ENCODE data around the gene ANO1. TPM values are rescaled to one million over a fixed set of nuclear protein-coding genes. Genes with fewer than 3 reads are reported as not detected.

The ANO1 gene
- total and polyA plus RNA-seq, 2 of the 8 experiments (the other 6 are each of a cell fraction or from before 2014, with no cell fraction given): 4.7 to 5.0 TPM

- Histone ChIP-seq H3K9ac (replicated peaks in 1 of 4; ENCODE audit: extremely low read depth in 1 of 4, low read depth in 3 of 4, low read length in 3 of 4) (no peak overlapping the region), H2BK20ac (ENCODE audit: low read length) (no peak overlapping the region), H3K14ac (ENCODE audit: insufficient read length) (no peak overlapping the region), H4K91ac (replicated peaks; ENCODE audit: insufficient read length, low read length) (no peak overlapping the region), H2BK15ac (ENCODE audit: low read length) (no peak overlapping the region), H3K56ac (replicated peaks; ENCODE audit: insufficient read length, low read depth, low read length) (no peak overlapping the region), H3K4me3 (ENCODE audit: extremely low read depth in 1 of 4, insufficient read depth in 2 of 4, low read depth in 3 of 4, low read length in 4 of 4) (no peak overlapping the region), H2BK5ac (ENCODE audit: low read depth, low read length) (no peak overlapping the region), H3K27me3 (replicated peaks in 1 of 4; ENCODE audit: control insufficient read depth in 3 of 4, extremely low read depth in 1 of 4, insufficient read depth in 3 of 4, low read length in 3 of 4) (no peaks in the 10 kb centered on the region), H2BK120ac (replicated peaks; ENCODE audit: low read depth, low read length) (no peak overlapping the region), H3K36me3 (ENCODE audit: control insufficient read depth in 2 of 4, insufficient read depth in 4 of 4, low read length in 3 of 4) (no peaks in the 10 kb centered on the region), H3K79me2 (ENCODE audit: control insufficient read depth in 1 of 2, insufficient read depth in 2 of 2, low read length in 2 of 2) (no peaks in the 10 kb centered on the region), H2BK12ac (ENCODE audit: low read depth, low read length) (no peak overlapping the region), H3K79me1 (ENCODE audit: low read depth, low read length) (no peaks in the 10 kb centered on the region), H3K4ac (replicated peaks; ENCODE audit: insufficient read length, low read depth, low read length) (no peak overlapping the region), H3K23ac (ENCODE audit: insufficient read length) (no peak overlapping the region), H4K5ac (ENCODE audit: insufficient read length, low read depth, low read length) (no peak overlapping the region), H4K20me1 (replicated peaks in 1 of 2; ENCODE audit: control insufficient read depth in 1 of 2, insufficient read depth in 2 of 2, low read length in 2 of 2) (no peaks in the 10 kb centered on the region), H2AFZ (ENCODE audit: low read length) (no peak overlapping the region), H3K23me2 (ENCODE audit: low read depth, low read length) (no peaks in the 10 kb centered on the region; the same call in 1 of the 2 replicates), H4K8ac (ENCODE audit: extremely low read depth, insufficient read depth, low read length) (no peak overlapping the region), H3K18ac (ENCODE audit: extremely low read depth, low read length) (no peak overlapping the region), H3K27ac (ENCODE audit: low read depth, low read length) (no peak overlapping the region), H3K4me1 (replicated peaks in 1 of 4; ENCODE audit: control insufficient read depth in 3 of 4, insufficient read depth in 4 of 4, low read length in 3 of 4) (no peaks in the 10 kb centered on the region), H3K4me2 (ENCODE audit: insufficient read depth in 1 of 2, low read depth in 2 of 2, low read length in 2 of 2) (no peak overlapping the region), H2AK5ac (ENCODE audit: low read depth, low read length) (no peak overlapping the region), H3K9me3 (ENCODE audit: insufficient read depth in 2 of 2, low read depth in 1 of 2, low read length in 1 of 2) (peaks cover 14 to 17% of the 10 kb centered on the region in 2 experiments)
- DNase-seq (ENCODE audit: low read depth in 1 of 2, low spot score in 2 of 2) (no peak), FAIRE-seq (no peak)
- ChIA-PET POLR2A (ENCODE audit: partially characterized antibody) (no interaction called here), CTCF (ENCODE audit: partially characterized antibody) (interaction anchor here (0.9 to 2.1 kb wide), 5 partner anchors 7 to 155 kb away, joined by 3 to 6 read pairs (median 5); no protein-coding TSS in a partner anchor)
- WGBS, 2 experiments (ENCODE audit: extremely low coverage in 1 of 2, insufficient coverage in 1 of 2, insufficient read length in 1 of 2, insufficient replicate concordance in 2 of 2, low coverage in 1 of 2, low lambda C conversion rate in 2 of 2, missing lambda C conversion rate in 1 of 2): 90% methylated on average over 11 of the region's 11 CpGs; no CpG with 5 or more reads in 1 of the 2 experiments
- TF ChIP-seq KDM1A (IDR thresholded peaks at IDR 0.05; ENCODE audit: borderline replicate concordance, low read length) (no peak), TAF1 (IDR thresholded peaks at IDR 0.05; ENCODE audit: low read depth, low read length) (no peak), ATF2 (IDR thresholded peaks at IDR 0.05; ENCODE audit: low read length) (no peak), CHD2 (IDR thresholded peaks at IDR 0.05; ENCODE audit: low read length) (no peak), TBP (IDR thresholded peaks at IDR 0.05; ENCODE audit: low read depth, low read length) (no peak), PHF8 (conservative IDR thresholded peaks at IDR 0.05; ENCODE audit: low read depth, low read length) (no peak), SP1 (IDR thresholded peaks at IDR 0.05; ENCODE audit: low read depth, low read length) (no peak), CEBPB (IDR thresholded peaks at IDR 0.05; ENCODE audit: low read depth, low read length) (no peak), SIN3A (conservative IDR thresholded peaks at IDR 0.05 in 1 of 2, IDR thresholded peaks at IDR 0.05 in 1 of 2; ENCODE audit: low read depth in 1 of 2, low read length in 2 of 2) (no peak)
- TF ChIP-seq, protein P1, sequence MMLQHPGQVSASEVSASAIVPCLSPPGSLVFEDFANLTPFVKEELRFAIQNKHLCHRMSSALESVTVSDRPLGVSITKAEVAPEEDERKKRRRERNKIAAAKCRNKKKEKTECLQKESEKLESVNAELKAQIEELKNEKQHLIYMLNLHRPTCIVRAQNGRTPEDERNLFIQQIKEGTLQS (IDR thresholded peaks at IDR 0.05; ENCODE audit: insufficient read depth, low read depth, low read length): no peak
Observed at GRCh38 chr11:70040452-70040851, 37.7 kb upstream of the ANO1 start.
